HG02870 (cell line): ENCODE measurements around the gene ATP6V1G3.
"Not testable (repeated sequence)": the region's sequence is repeated elsewhere in the genome, so short reads cannot be mapped to it uniquely, and the experiment has no call there.

Source experiments
- ATAC-seq: cut with Tn5 transposase; IDR thresholded peaks from one replicate; pipeline ENCODE4 v1.9.1; 2021; ENCODE audit warnings: mild to moderate bottlenecking, moderate library complexity; ENCODE audit not compliant: unreplicated experiment

ATP6V1G3 gene

GRCh38 chr1:198540580-198540979, at the start of gene ATP6V1G3:
TSS of gene ATP6V1G3 (minus strand) at chr1:198540680. CDS start at chr1:198540650, 30 bp downstream.
- ATAC-seq, result no peak

GRCh38 chr1:198588845-198589244, 48.4 kb upstream of the ATP6V1G3 start:
- no peak for ATAC-seq

- no peak for ATAC-seq
These were observed 43.7 kb upstream of the ATP6V1G3 start for GRCh38 chr1:198584163-198584562.

GRCh38 chr1:198583209-198583802, 42.8 kb upstream of the ATP6V1G3 start:
- ATAC-seq, result not testable (repeated sequence)

- ATAC-seq, result no peak
These were observed 37.0 kb upstream of the ATP6V1G3 start for GRCh38 chr1:198577444-198577843.

GRCh38 chr1:198575798-198576641, 35.5 kb upstream of the ATP6V1G3 start:
- ATAC-seq, result peak; percentile 76

GRCh38 chr1:198575292-198575691, 34.8 kb upstream of the ATP6V1G3 start:
- no peak for ATAC-seq

- no peak for ATAC-seq
These were observed 33.8 kb upstream of the ATP6V1G3 start for GRCh38 chr1:198574325-198574724.

GRCh38 chr1:198564716-198565115, 24.2 kb upstream of the ATP6V1G3 start:
- ATAC-seq, result no peak

- ATAC-seq, result no peak
These were observed 23.7 kb upstream of the ATP6V1G3 start for GRCh38 chr1:198564157-198564556.

- ATAC-seq, result no peak
These were observed 23.1 kb upstream of the ATP6V1G3 start for GRCh38 chr1:198563583-198563982.

GRCh38 chr1:198560161-198560560, 19.7 kb upstream of the ATP6V1G3 start:
- ATAC-seq, result no peak

- ATAC-seq, result no peak
These were observed 18.9 kb upstream of the ATP6V1G3 start for GRCh38 chr1:198559362-198559761.

GRCh38 chr1:198558402-198558801, 17.9 kb upstream of the ATP6V1G3 start:
- ATAC-seq, result no peak

GRCh38 chr1:198556971-198557370, 16.5 kb upstream of the ATP6V1G3 start:
- ATAC-seq, result peak; percentile 93

- ATAC-seq, result no peak
These were observed 12.4 kb upstream of the ATP6V1G3 start for GRCh38 chr1:198552668-198553416.

- ATAC-seq, result no peak
These were observed 10.6 kb upstream of the ATP6V1G3 start for GRCh38 chr1:198550941-198551524.

GRCh38 chr1:198549866-198550265, 9.4 kb upstream of the ATP6V1G3 start:
- ATAC-seq, result peak; percentile 86

GRCh38 chr1:198548890-198549289, 8.4 kb upstream of the ATP6V1G3 start:
- no peak for ATAC-seq

- no peak for ATAC-seq
These were observed 4.7 kb upstream of the ATP6V1G3 start for GRCh38 chr1:198545156-198545555.

- ATAC-seq, result no peak
These were observed 3.8 kb upstream of the ATP6V1G3 start for GRCh38 chr1:198544265-198544664.
